ENCODE results near the gene CASP8AP2. TPM values are rescaled to one million over a fixed set of nuclear protein-coding genes. Genes with fewer than 3 reads are reported as not detected.
"Not testable (repeated sequence)": the region's sequence is repeated elsewhere in the genome, so short reads cannot be mapped to it uniquely, and the experiment has no call there.

Gene CASP8AP2
- total RNA-seq, 3 donors from 2014 or later, result 19.3 to 22.2 (median 19.5) TPM

- H3K4me1 Mint-ChIP-seq (ENCODE audit: low read depth), result peaks cover 9% of the 10 kb centered on the region
- no peak for ATAC-seq
- peaks cover 29% of the 10 kb centered on the region for H3K36me3 Mint-ChIP-seq (ENCODE audit: insufficient read depth)
- DNase-seq, result no peak
- H3K9me3 Mint-ChIP-seq, result no peaks in the 10 kb centered on the region
- H3K27me3 Mint-ChIP-seq (ENCODE audit: low read depth), result no peaks in the 10 kb centered on the region
- H3K4me3 Mint-ChIP-seq, result no peak overlapping the region
Measured at GRCh38 chr6:89799756-89800155, 29.9 kb upstream of the CASP8AP2 start.

GRCh38 chr6:89803271-89803670, 26.4 kb upstream of the CASP8AP2 start:
- Mint-ChIP-seq H3K27me3 (ENCODE audit: low read depth) (no peaks in the 10 kb centered on the region), H3K4me1 (ENCODE audit: low read depth) (peaks cover 9% of the 10 kb centered on the region), H3K4me3 (no peak overlapping the region), H3K9me3 (no peaks in the 10 kb centered on the region), H3K36me3 (ENCODE audit: insufficient read depth) (peaks cover 18% of the 10 kb centered on the region)
- no peak for DNase-seq
- ATAC-seq, result no peak

GRCh38 chr6:89805814-89806371, 23.8 kb upstream of the CASP8AP2 start:
- peaks cover 13% of the 10 kb centered on the region for H3K36me3 Mint-ChIP-seq (ENCODE audit: insufficient read depth)
- H3K9me3 Mint-ChIP-seq, result no peaks in the 10 kb centered on the region
- ATAC-seq (no peak), DNase-seq (no peak)
- no peaks in the 10 kb centered on the region for H3K27me3 Mint-ChIP-seq (ENCODE audit: low read depth)
- no peak overlapping the region for H3K4me3 Mint-ChIP-seq
- peaks cover 15% of the 10 kb centered on the region for H3K4me1 Mint-ChIP-seq (ENCODE audit: low read depth)

GRCh38 chr6:89807581-89807980, 22.1 kb upstream of the CASP8AP2 start:
- ATAC-seq (no peak), DNase-seq (no peak)
- peaks cover 17% of the 10 kb centered on the region for H3K4me1 Mint-ChIP-seq (ENCODE audit: low read depth)
- peaks cover 9% of the 10 kb centered on the region for H3K36me3 Mint-ChIP-seq (ENCODE audit: insufficient read depth)
- no peak overlapping the region for H3K4me3 Mint-ChIP-seq
- no peaks in the 10 kb centered on the region for H3K9me3 Mint-ChIP-seq
- H3K27me3 Mint-ChIP-seq (ENCODE audit: low read depth), result no peaks in the 10 kb centered on the region

- not testable (repeated sequence) for H3K36me3 Mint-ChIP-seq (ENCODE audit: insufficient read depth); H3K9me3 Mint-ChIP-seq; DNase-seq; H3K27me3 Mint-ChIP-seq (ENCODE audit: low read depth); ATAC-seq; H3K4me3 Mint-ChIP-seq
- peaks cover 32% of the 10 kb centered on the region for H3K4me1 Mint-ChIP-seq (ENCODE audit: low read depth)
Measured at GRCh38 chr6:89813422-89813821, 16.3 kb upstream of the CASP8AP2 start.

- ATAC-seq (no peak), DNase-seq (no peak)
- Mint-ChIP-seq H3K9me3 (no peaks in the 10 kb centered on the region), H3K4me1 (ENCODE audit: low read depth) (peaks cover 39% of the 10 kb centered on the region), H3K4me3 (peak overlapping the region; percentile 95), H3K36me3 (ENCODE audit: insufficient read depth) (peaks cover 1% of the 10 kb centered on the region), H3K27me3 (ENCODE audit: low read depth) (no peaks in the 10 kb centered on the region)
Measured at GRCh38 chr6:89817481-89817880, 12.2 kb upstream of the CASP8AP2 start.

- H3K27me3 Mint-ChIP-seq (ENCODE audit: low read depth), result no peaks in the 10 kb centered on the region
- H3K4me3 Mint-ChIP-seq, result peak overlapping the region; percentile 95
- ATAC-seq (peak; percentile 15 to 27), DNase-seq (peak; percentile 6)
- peaks cover 36% of the 10 kb centered on the region for H3K4me1 Mint-ChIP-seq (ENCODE audit: low read depth)
- peaks cover under 1% of the 10 kb centered on the region for H3K36me3 Mint-ChIP-seq (ENCODE audit: insufficient read depth)
- no peaks in the 10 kb centered on the region for H3K9me3 Mint-ChIP-seq
Measured at GRCh38 chr6:89818977-89819335, 10.7 kb upstream of the CASP8AP2 start.

- Mint-ChIP-seq H3K27me3 (ENCODE audit: low read depth) (no peaks in the 10 kb centered on the region), H3K9me3 (no peaks in the 10 kb centered on the region), H3K4me1 (ENCODE audit: low read depth) (peaks cover 34% of the 10 kb centered on the region), H3K36me3 (ENCODE audit: insufficient read depth) (no peaks in the 10 kb centered on the region), H3K4me3 (peak within 1 kb of the TSS; percentile 95)
- ATAC-seq, result peak; percentile 95 to 96
- peak; percentile 85 for DNase-seq
Measured at GRCh38 chr6:89819336-89820130, 10.1 kb upstream of the CASP8AP2 start, which contains the start of gene MDN1. TSS of gene MDN1 (minus strand) at chr6:89819794. CDS start at chr6:89819607, 187 bp downstream.

GRCh38 chr6:89826029-89826528, 3.6 kb upstream of the CASP8AP2 start:
- ATAC-seq (no peak), DNase-seq (no peak)
- H3K4me1 Mint-ChIP-seq (ENCODE audit: low read depth), result peaks cover 10% of the 10 kb centered on the region
- no peaks in the 10 kb centered on the region for H3K9me3 Mint-ChIP-seq
- no peak overlapping the region for H3K4me3 Mint-ChIP-seq
- no peaks in the 10 kb centered on the region for H3K27me3 Mint-ChIP-seq (ENCODE audit: low read depth)
- H3K36me3 Mint-ChIP-seq (ENCODE audit: insufficient read depth), result no peaks in the 10 kb centered on the region

GRCh38 chr6:89828475-89828987, 1.1 kb upstream of the CASP8AP2 start:
- not testable (repeated sequence) for ATAC-seq; H3K27me3 Mint-ChIP-seq (ENCODE audit: low read depth); DNase-seq; H3K36me3 Mint-ChIP-seq (ENCODE audit: insufficient read depth); H3K9me3 Mint-ChIP-seq
- Mint-ChIP-seq H3K4me3 (peak overlapping the region; percentile 98), H3K4me1 (ENCODE audit: low read depth) (peaks cover 26% of the 10 kb centered on the region)

GRCh38 chr6:89828988-89829471, 650 bp upstream of the CASP8AP2 start:
- DNase-seq, result no peak
- ATAC-seq, result peak; percentile 41 to 49
- Mint-ChIP-seq H3K4me1 (ENCODE audit: low read depth) (peaks cover 28% of the 10 kb centered on the region), H3K4me3 (peak overlapping the region; percentile 98), H3K9me3 (no peaks in the 10 kb centered on the region), H3K27me3 (ENCODE audit: low read depth) (no peaks in the 10 kb centered on the region), H3K36me3 (ENCODE audit: insufficient read depth) (peaks cover 9% of the 10 kb centered on the region)

GRCh38 chr6:89830170-89830809, 610 bp downstream of the CASP8AP2 start:
- H3K9me3 Mint-ChIP-seq, result no peaks in the 10 kb centered on the region
- DNase-seq (no peak), ATAC-seq (no peak)
- H3K4me1 Mint-ChIP-seq (ENCODE audit: low read depth), result peaks cover 36% of the 10 kb centered on the region
- peaks cover 9% of the 10 kb centered on the region for H3K36me3 Mint-ChIP-seq (ENCODE audit: insufficient read depth)
- H3K4me3 Mint-ChIP-seq, result peak overlapping the region; percentile 98
- H3K27me3 Mint-ChIP-seq (ENCODE audit: low read depth), result no peaks in the 10 kb centered on the region

GRCh38 chr6:89834884-89835792, 5.5 kb downstream of the CASP8AP2 start:
- Mint-ChIP-seq H3K36me3 (ENCODE audit: insufficient read depth) (peaks cover 26% of the 10 kb centered on the region), H3K9me3 (no peaks in the 10 kb centered on the region), H3K4me3 (peak overlapping the region; percentile 48), H3K27me3 (ENCODE audit: low read depth) (no peaks in the 10 kb centered on the region), H3K4me1 (ENCODE audit: low read depth) (peaks cover 58% of the 10 kb centered on the region)
- DNase-seq (no peak), ATAC-seq (peak; percentile 85 to 87)
